22Rv1 (cell line): Measurements from ENCODE around the gene NFATC4.
"Not testable (repeated sequence)": the region's sequence is repeated elsewhere in the genome, so short reads cannot be mapped to it uniquely, and the experiment has no call there.

Experiments used
- H3K27ac ChIP-seq: fragments of 450-650 bp; 2 replicates; pipeline ENCODE4 v1.5.1; 2017
- CTCF ChIP-seq: fragments of 450-650 bp; IDR thresholded peaks from 2 replicates; pipeline ENCODE4 v1.5.1; 2017; ENCODE audit warnings: mild to moderate bottlenecking
- ZFX ChIP-seq: fragments of 450-650 bp; IDR thresholded peaks from 2 replicates; pipeline ENCODE4 v1.6.1; 2017; ENCODE audit warnings: antibody characterized with exemption, borderline replicate concordance

NFATC4 gene

GRCh38 chr14:24381363-24382063 lies 13.5 kb downstream of the NFATC4 start:
- no peak overlapping the region for H3K27ac ChIP-seq
- TF ChIP-seq CTCF (no peak), ZFX (no peak)

- no peak for TF ChIP-seq CTCF
- no peak for TF ChIP-seq ZFX
- no peak overlapping the region for H3K27ac ChIP-seq
These were observed 14.0 kb downstream of the NFATC4 start for GRCh38 chr14:24382064-24382371.

- no peak for TF ChIP-seq ZFX
- no peak for TF ChIP-seq CTCF
- H3K27ac ChIP-seq: no peak overlapping the region
These were observed 16.2 kb downstream of the NFATC4 start for GRCh38 chr14:24384169-24384568.

- TF ChIP-seq ZFX (no peak), CTCF (no peak)
- H3K27ac ChIP-seq: no peak overlapping the region
These were observed 17.5 kb downstream of the NFATC4 start for GRCh38 chr14:24385524-24385923.

- TF ChIP-seq CTCF (no peak), ZFX (no peak)
- no peak overlapping the region for H3K27ac ChIP-seq
These were observed 19.0 kb downstream of the NFATC4 start for GRCh38 chr14:24387009-24387345.

GRCh38 chr14:24387579-24387978 lies 19.6 kb downstream of the NFATC4 start:
- H3K27ac ChIP-seq: not testable (repeated sequence)

- TF ChIP-seq CTCF (no peak), ZFX (no peak)
- no peak overlapping the region for H3K27ac ChIP-seq
These were observed 20.6 kb downstream of the NFATC4 start for GRCh38 chr14:24388474-24389179.

- TF ChIP-seq CTCF (no peak), ZFX (no peak)
- no peak overlapping the region for H3K27ac ChIP-seq
These were observed 21.4 kb downstream of the NFATC4 start for GRCh38 chr14:24389226-24389848.
